GM18498 (cell line): ENCODE measurements around the gene FAIM2.

ENCODE experiments used
- ATAC-seq: cut with Tn5 transposase; IDR thresholded peaks from one replicate; pipeline ENCODE4 v1.9.1; 2021; ENCODE audit warnings: mild to moderate bottlenecking, moderate library complexity; ENCODE audit not compliant: unreplicated experiment

FAIM2 gene

DNA sequence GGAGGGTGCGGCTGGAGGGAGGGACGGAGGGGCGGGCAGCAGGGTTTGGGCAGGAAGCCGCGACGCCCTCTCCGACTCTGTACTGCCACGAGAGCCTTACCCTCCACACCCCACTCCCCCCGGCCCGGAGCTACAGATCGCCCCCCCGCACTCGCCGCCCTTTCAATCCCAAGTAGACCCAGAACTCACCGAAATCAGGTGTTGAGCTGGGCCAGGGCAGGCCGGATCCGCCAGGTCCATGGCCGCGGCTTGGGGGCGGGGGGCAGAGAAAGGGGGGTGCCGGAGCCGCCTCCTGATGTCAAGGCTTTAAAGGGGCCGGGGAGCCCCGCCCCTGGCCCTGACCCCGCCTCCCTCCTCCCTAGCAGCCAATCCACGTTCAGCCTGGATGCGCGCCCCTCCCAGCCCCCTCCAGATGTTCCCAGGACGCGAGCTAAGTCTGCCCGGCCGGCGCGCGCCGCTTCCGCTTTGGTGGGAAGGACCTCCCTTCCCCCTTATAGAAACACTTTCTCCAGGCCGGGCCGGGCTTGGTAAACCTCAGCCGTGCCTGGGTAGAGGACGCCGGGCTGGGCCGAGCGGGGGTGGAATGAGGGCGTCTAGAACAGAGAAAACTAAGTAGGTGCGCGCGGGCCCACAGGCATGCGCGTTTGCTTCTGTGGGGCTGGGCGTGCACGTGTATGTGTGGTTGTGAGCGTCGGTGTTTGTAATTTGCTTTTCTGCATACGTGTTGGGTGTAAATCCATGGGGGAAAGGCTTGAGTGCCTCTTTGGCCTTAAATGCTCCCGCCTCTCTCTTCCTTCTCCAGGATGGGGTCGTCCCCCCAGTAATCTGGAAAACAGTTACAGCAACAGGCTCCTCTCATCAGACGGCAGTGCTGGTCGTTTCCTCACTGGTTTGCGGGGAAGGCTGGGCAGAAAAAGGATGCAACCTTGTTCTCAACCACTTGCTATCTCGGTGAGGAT is 75.3 kb downstream of the FAIM2 start, which contains the start of gene NCKAP5L:
Gene NCKAP5L, minus strand, starts transcription at position 281 of the 959 bp plus-strand sequence. CDS start 24,369 bp downstream, outside the sequence.
- peak; percentile 92 for ATAC-seq

DNA sequence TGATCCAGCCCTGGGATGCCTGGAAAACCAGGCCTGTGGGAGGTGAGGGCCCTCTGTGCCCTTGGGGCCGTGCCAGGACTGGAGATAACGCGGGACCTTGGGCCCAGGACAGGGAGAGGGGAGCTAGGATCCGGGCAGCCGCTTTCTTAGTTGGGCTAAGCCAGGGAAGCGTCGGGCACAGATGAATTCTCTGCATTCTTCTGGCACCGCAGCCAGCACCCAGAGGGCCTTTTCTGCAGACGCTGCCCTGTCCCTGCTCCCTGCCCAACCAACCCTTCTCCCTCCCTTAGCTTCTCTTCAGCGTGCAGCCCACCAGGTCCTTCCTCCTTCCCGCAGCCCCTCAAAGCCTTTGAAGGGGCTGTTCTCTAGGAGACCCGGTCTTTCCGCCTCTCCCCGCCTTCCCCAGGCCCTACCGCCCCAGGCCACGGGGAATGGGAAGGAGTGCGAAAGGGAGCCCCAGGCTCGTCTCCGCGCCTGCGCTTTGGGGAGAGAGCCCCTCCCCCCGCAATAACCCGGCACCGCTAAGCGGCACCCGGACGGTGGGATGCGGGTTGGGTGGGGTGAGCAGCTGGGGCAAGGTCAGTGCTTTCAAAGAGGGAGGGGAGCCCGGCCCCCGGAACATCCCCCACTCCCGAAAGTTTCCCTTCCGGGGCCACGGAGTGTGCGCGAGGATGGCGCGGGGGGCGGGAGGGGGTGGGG is 76.2 kb downstream of the FAIM2 start:
- ATAC-seq: peak; percentile 28

- ATAC-seq: no peak
These were observed 76.7 kb downstream of the FAIM2 start for GRCh38 chr12:49827051-49827400.

DNA sequence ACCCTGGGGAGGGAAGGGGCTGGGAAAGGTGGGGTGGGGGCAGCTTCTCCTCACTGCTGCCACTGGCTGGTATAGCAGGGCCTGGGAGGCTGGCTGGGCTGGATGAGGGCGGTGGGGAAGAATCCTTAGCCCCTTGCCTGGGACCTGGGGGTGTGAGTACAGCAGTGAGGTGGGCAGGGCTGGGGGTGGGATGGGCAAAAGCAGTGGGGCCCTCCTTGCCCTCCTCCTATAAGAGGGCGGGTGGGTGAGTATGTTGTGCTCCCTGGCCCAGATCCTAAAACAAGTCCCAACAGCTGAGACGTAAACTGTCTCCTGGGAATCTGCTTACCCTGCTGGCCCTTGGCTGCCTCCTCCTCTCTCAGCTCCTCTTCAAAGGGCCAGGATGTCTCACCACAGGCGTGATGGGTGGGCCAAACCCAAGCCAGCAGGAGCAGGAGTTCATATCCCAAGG is 77.7 kb downstream of the FAIM2 start:
- no peak for ATAC-seq

DNA sequence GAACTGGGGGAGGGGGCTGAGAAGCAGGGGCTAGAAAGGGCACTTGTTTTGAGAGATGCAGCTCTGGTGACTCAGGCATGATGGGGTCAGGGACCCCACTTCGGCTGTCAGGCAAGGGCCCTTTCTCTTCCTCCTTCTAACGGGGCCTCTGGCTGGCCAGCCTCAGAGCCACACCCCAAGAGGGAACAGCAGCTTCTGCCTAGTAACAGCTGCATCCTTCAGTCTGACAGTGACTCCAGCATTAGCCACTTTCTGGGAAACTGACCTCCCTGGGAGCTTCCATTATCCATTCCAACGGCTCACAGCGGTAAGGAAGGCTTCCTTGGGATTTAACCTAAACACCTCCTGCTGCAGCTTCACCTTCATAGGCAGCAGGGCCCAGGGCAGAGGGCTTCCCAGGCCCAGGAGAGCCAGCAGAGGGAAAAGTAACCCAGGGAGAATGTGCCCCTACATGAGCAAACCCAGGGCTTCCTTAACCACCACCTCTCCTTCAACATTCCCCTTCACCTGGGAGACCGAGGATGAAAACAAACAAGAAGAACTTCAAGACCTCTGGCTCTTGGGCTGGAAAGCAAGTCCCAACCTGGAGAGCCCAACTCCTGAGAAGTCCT is 78.2 kb downstream of the FAIM2 start:
- no peak for ATAC-seq

- ATAC-seq: no peak
These were observed 78.8 kb downstream of the FAIM2 start for GRCh38 chr12:49824895-49825294.

- ATAC-seq: no peak
These were observed 79.3 kb downstream of the FAIM2 start for GRCh38 chr12:49824416-49824815.

- no peak for ATAC-seq
These were observed 79.7 kb downstream of the FAIM2 start for GRCh38 chr12:49823951-49824350.

DNA sequence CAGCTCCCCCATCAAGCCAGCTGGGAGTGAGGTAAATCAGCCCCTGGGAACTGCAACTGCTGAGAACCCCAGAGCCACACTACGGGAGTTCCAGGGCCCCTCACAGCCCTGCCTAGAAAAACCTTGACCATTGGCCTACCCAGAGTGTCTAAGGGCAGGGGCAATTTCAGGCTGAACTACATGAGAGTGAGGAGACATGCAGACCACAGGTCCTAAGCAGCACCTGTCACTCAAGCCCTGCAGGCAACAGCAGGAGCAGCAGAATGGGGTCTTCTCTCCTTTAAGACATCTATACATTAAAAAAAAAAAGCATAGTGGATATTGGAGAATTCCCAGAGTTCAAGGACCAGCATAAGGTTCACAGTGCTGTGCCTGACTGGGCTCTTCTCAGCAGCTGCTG is 80.3 kb downstream of the FAIM2 start:
- no peak for ATAC-seq

DNA sequence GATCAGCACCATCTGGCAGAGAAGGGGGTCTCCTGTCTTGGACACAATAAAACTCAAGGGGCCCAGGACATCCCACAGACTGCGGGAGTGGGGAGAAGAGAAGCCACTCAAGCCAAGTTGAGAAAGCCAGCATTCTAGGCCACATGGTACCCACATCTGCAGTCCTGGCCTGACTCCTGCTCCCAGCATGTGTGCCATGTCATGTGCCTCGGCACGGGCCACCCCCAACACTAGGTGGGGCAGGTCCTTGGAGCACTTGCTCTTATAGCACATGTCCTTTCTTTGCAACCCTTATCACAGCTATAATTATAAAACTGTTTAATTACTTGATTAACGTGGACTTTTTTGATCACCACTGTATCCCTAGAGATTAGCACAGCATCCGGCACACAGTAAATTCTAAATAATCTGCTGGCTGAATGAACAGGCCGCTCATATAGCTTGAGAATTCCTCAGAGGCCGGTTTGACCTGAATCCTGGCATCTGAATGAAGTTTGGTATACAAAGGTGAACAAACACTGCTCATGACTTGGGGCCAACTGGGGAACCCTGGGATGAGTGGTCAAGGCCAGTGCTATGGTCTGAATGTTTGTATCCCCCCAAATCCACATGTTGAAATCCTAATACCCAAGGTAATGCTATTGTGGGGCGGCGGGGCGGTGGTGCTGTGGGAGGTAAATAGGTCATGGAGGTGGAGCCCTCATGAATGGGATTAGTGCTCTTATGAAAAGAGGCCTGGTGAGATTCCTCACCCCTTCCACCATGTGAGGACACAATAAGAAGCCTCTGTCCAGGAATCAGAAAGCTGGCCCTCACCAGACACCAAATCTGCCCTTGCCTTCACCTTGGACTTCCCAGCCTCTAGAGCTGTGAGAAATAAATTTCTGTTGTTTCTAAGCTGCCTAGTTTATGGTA is 82.1 kb downstream of the FAIM2 start:
- no peak for ATAC-seq

- ATAC-seq: no peak
These were observed 83.9 kb downstream of the FAIM2 start for GRCh38 chr12:49819786-49820185.

DNA sequence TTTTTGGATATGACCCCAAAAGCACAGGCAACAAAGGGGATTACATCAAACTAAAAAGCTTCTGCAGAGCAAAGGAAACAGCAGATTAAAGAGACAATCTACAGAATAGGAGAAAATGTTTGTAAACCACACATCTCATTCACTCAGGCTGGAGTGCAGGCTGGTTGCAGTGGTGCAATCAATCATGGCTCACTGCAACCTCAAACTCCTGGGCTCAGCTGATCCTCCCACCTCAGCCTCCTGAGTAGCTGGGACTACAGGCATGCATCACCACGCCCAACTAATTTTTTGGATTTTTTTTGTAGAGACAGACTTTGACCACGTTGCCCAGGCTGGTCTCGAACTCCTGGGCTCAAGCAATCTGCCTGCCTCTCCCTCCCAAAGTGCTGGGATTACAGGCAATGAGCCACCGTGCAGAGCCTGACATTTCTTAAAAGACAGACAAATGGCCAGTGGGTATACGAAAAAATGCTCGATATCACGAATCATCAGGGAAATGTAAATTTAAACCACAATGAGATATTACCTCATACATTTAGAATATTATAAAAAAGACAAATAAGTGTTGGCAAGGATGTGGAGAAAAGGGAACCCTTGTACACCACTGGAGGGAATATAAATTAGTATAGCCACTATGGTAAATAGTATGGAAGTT is 85.3 kb downstream of the FAIM2 start:
- no peak for ATAC-seq
